ENCODE measurements around the gene ORMDL3. TPM values are rescaled to one million over a fixed set of nuclear protein-coding genes. Genes with fewer than 3 reads are reported as not detected.
"Not testable (repeated sequence)": the region's sequence is repeated elsewhere in the genome, so short reads cannot be mapped to it uniquely, and the experiment has no call there.

The ORMDL3 gene
- total RNA-seq, 1 donor from 2014 or later = 70.9 TPM

DNA sequence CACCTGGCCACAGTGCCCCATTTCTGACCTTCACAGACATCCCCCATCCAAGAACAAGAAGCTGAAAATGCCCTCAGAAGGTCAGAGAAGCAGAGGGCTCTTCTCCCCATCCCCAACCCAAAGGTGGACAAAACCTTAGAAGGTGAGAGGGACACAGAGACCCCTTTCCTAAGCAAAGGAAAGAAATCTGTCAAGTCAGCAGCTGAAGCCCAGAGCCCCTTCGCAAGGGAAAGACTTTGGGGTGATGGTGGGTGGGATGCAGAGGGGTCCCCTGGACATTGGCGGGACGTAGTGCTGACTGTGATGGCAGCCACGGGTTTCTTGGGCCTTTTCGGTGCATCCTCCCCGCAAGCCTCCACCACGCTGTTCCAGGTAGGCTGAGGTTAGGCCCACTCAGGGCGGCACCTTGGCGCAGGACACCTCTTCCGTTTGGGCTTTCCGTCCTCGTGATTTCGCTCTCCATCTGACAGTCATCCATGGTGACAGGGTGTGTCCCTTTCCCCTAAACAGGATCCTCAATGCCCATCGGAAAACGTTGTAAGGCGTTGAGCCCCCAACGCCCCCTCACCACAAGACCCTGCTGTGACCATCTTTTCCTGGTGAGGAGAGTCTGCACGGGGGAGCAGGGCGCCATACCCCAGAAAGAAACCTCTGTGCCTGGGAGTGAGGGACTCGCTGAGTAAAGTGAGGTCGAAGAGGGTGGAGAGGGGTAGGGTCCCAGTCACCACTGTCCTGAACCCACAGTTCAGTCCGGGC, 24.7 kb upstream of the ORMDL3 start:
- Mint-ChIP-seq H3K27me3 (ENCODE audit: unreplicated experiment) (peaks cover 4% of the 10 kb centered on the region), H3K36me3 (ENCODE audit: unreplicated experiment) (no peaks in the 10 kb centered on the region), H3K4me3 (ENCODE audit: unreplicated experiment) (peak overlapping the region; percentile 69), H3K27ac (ENCODE audit: unreplicated experiment) (peak overlapping the region; percentile 62), H3K4me1 (ENCODE audit: low read depth, unreplicated experiment) (peaks cover 4% of the 10 kb centered on the region), H3K9me3 (ENCODE audit: unreplicated experiment) (peaks cover 8% of the 10 kb centered on the region)
- DNase-seq = no peak
- TF ChIP-seq, protein P1, sequence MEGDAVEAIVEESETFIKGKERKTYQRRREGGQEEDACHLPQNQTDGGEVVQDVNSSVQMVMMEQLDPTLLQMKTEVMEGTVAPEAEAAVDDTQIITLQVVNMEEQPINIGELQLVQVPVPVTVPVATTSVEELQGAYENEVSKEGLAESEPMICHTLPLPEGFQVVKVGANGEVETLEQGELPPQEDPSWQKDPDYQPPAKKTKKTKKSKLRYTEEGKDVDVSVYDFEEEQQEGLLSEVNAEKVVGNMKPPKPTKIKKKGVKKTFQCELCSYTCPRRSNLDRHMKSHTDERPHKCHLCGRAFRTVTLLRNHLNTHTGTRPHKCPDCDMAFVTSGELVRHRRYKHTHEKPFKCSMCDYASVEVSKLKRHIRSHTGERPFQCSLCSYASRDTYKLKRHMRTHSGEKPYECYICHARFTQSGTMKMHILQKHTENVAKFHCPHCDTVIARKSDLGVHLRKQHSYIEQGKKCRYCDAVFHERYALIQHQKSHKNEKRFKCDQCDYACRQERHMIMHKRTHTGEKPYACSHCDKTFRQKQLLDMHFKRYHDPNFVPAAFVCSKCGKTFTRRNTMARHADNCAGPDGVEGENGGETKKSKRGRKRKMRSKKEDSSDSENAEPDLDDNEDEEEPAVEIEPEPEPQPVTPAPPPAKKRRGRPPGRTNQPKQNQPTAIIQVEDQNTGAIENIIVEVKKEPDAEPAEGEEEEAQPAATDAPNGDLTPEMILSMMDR (IDR thresholded peaks at IDR 0.05; ENCODE audit: partially characterized antibody, unreplicated experiment) = no peak

DNA sequence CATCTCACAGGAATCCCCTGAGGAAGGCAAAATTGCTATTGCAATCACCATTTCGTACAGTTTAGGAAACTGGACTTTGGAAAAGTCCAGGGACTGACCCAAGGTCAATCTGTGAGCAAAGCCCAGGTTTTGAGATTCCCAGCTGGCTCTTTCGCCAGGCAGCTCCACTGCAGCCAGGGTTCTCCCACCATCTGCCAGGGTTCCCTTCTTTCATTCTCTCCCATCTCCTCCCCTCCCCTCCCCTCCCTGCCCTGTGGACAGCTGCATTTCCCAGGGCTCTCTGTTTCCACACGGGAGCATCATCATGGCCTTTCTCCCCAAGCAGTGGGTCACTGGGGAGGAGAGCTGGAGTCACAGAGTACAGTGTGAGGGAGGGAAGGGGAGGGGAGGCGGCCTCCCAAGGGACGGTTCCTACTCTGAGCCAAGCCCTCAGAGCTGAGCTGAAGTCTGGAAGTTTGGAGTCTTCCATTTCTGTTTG, 23.5 kb upstream of the ORMDL3 start:
- H3K27me3 Mint-ChIP-seq (ENCODE audit: unreplicated experiment) = peaks cover 4% of the 10 kb centered on the region
- H3K4me3 Mint-ChIP-seq (ENCODE audit: unreplicated experiment) = no peak overlapping the region
- peak; percentile 46 for DNase-seq
- peaks cover 8% of the 10 kb centered on the region for H3K9me3 Mint-ChIP-seq (ENCODE audit: unreplicated experiment)
- H3K36me3 Mint-ChIP-seq (ENCODE audit: unreplicated experiment) = no peaks in the 10 kb centered on the region
- H3K4me1 Mint-ChIP-seq (ENCODE audit: low read depth, unreplicated experiment) = peaks cover 4% of the 10 kb centered on the region
- peak overlapping the region; percentile 48 for H3K27ac Mint-ChIP-seq (ENCODE audit: unreplicated experiment)
- TF ChIP-seq, protein P1 (IDR thresholded peaks at IDR 0.05; ENCODE audit: partially characterized antibody, unreplicated experiment) = no peak

DNA sequence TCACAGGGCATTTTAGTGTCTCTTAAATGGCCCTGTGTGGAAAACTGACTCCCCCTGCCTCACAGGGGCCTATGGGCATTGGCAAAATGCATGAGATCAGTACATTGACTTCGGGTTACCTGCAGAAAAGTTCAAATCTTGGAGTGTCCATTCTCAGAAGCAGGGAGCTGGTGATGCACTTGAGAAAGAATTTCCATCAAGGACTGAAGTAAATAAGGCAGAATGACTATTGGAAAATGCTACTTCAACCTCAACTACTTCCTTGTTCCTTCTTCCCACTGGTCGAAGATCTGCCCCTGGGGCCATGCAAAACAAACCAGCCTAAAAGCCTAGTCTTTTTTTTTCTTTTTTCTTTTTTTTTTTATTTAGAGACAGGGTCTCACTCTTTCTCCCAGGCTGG, 21.6 kb upstream of the ORMDL3 start:
- Mint-ChIP-seq H3K4me3 (ENCODE audit: unreplicated experiment) (no peak overlapping the region), H3K36me3 (ENCODE audit: unreplicated experiment) (no peaks in the 10 kb centered on the region), H3K27ac (ENCODE audit: unreplicated experiment) (peak overlapping the region; percentile 38), H3K9me3 (ENCODE audit: unreplicated experiment) (peaks cover 5% of the 10 kb centered on the region), H3K27me3 (ENCODE audit: unreplicated experiment) (peaks cover 5% of the 10 kb centered on the region), H3K4me1 (ENCODE audit: low read depth, unreplicated experiment) (peaks cover 4% of the 10 kb centered on the region)
- TF ChIP-seq, protein P1 (IDR thresholded peaks at IDR 0.05; ENCODE audit: partially characterized antibody, unreplicated experiment) = no peak
- no peak for DNase-seq

DNA sequence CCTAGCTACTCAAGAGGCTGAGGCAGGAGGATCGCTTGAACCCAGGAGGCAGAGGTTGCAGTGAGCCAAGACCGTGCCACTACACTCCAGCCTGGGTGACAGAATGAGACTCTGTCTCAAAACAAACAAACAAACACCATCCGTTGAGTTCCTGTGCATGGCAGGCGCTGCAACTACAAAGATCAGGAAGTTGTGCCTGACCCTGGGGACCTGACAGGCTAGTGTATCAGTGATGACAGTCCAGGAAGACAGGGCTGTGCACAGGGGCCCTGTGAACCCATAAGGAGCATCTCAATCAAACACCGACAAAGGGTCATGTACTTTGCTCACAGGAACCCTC, 21.1 kb upstream of the ORMDL3 start:
- not testable (repeated sequence) for H3K9me3 Mint-ChIP-seq (ENCODE audit: unreplicated experiment); H3K4me3 Mint-ChIP-seq (ENCODE audit: unreplicated experiment); H3K36me3 Mint-ChIP-seq (ENCODE audit: unreplicated experiment); H3K27ac Mint-ChIP-seq (ENCODE audit: unreplicated experiment); DNase-seq; H3K27me3 Mint-ChIP-seq (ENCODE audit: unreplicated experiment); H3K4me1 Mint-ChIP-seq (ENCODE audit: low read depth, unreplicated experiment)

DNA sequence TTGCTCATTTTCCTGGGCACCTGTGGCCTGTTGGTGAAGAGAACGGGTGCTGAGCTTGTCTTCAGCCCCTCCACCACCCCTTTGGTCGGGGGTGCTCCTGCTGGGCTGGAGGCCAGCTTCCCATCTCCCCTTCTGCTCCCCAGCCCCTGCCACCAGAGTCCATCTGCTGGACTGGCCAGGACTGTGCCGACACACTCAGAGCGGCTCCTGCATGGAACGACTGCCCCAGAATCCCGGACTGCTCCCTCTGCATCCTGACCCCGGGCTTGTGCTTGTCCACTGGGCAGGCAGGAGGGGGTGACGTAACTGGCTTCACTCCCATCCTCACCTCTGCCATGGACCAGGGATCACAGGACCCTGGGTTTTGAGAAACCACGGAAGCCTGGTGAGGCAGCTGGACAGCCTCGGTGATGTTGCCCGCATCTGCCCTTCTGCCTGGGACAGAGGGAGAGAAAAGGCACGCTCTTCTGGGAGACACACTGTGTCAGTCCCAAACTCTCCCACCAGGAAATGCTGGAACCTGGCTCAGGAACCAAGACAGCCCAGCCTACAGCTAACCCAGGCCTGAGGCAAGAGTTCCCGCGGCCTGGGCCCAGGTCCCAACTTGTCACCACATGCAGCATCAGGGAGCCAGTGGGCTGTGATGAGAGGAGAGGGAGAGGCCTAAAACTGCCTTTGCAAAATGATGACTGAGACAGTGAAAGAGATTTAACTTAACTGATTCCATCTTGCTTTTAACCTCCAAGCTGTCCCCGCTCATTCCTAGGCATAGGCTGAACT, 19.3 kb upstream of the ORMDL3 start:
- no peak for DNase-seq
- Mint-ChIP-seq H3K27me3 (ENCODE audit: unreplicated experiment) (peaks cover 3% of the 10 kb centered on the region), H3K9me3 (ENCODE audit: unreplicated experiment) (peaks cover 4% of the 10 kb centered on the region), H3K36me3 (ENCODE audit: unreplicated experiment) (no peaks in the 10 kb centered on the region), H3K4me1 (ENCODE audit: low read depth, unreplicated experiment) (peaks cover 4% of the 10 kb centered on the region), H3K27ac (ENCODE audit: unreplicated experiment) (no peak overlapping the region), H3K4me3 (ENCODE audit: unreplicated experiment) (no peak overlapping the region)
- TF ChIP-seq, protein P1 (IDR thresholded peaks at IDR 0.05; ENCODE audit: partially characterized antibody, unreplicated experiment) = no peak

Measured in glutamatergic neuron (in vitro differentiated cells).